GM15510 (cell line): Measurements from ENCODE around the gene FCER1A.

Experiments used
- POLR2A ChIP-seq: IDR thresholded peaks from 3 replicates; pipeline ENCODE4 v1.6.1; 2011; ENCODE audit warnings: borderline replicate concordance; ENCODE audit not compliant: insufficient read length; ENCODE audit errors: extremely low read depth

The FCER1A gene

GRCh38 chr1:159302095-159302494 lies at the start of gene FCER1A:
Gene FCER1A, plus strand, starts transcription at chr1:159302336. Its CDS starts 29 bp downstream, at chr1:159302365.
- TF ChIP-seq POLR2A = no peak

DNA sequence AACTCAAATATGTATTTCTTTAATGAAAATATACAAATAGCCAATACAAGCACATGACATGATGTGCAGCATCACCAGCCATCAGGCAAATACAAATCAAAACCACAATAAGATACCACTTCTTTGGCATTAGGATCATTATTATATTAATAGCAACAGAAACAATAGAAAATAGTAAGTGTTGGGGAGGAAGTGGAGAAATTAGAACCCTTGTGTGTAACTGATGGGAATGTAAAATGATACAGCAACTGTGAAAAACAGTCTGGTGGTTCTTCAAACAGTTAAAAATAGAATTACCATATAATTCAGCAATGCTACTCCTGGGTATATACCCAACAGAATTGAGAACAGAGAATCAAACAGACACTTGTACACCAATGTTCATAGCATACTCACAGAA lies 40.8 kb upstream of the FCER1A start:
- no peak for TF ChIP-seq POLR2A

GRCh38 chr1:159261721-159262494 lies 40.2 kb upstream of the FCER1A start:
- no peak for TF ChIP-seq POLR2A

DNA sequence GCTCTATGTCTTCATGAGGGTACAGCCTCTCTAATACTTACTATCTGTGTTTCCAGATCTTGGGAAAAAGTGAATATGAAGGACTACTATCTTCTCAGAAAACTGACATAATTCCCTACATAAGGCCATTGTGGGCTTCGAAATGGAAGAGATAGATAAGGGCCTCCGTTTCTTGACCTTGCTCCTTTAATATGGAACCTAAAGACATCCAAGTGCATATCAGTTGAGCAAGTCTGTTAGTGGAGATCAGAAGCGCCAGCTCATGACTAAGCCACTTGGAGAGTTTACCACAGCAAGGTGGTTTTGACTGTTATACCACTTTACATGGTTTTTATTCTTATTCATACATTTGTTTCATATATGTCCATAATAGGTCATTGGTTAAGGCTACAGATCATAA lies 35.3 kb upstream of the FCER1A start:
- no peak for TF ChIP-seq POLR2A

GRCh38 chr1:159274631-159275030 lies 27.5 kb upstream of the FCER1A start:
- TF ChIP-seq POLR2A = no peak

DNA sequence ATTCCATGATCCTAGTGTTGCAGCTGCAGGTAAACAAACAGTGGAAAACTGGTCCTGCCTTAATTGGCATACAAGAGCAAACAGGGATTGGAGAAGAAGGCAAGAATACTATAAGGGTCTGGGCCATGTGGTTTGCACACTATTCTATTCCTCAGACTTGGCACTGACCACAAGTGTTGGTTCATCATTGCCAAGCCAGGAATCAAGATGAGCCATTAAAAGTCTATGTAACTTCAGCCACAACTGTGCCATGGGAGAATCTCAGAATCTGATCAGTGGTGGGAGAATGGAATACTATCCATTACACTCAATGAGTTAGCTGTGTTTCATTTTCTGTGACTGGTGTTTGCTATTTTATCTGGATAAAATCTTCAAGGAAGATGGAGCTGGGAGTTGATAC lies 26.2 kb upstream of the FCER1A start:
- TF ChIP-seq POLR2A = no peak

- TF ChIP-seq POLR2A = no peak
These were observed 22.4 kb upstream of the FCER1A start for GRCh38 chr1:159279773-159280172.

DNA sequence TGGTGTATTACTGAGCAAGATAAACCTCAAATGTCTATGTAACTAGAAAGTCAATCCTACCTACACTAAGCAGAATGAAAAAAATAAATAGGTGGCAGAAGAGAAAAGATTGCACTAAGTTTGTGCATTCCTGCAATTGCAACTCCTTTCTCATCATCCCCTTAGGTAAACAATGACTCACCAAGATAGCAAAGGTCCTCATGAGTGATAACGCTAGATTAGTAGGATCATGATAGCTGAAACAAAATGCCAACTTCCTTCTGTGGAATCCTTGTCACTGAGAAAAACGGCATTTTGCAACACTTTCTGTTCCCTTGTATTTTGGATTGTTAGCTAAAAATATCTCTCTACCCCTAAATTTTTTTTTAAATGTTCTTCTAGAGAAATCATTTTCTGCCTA lies 20.0 kb upstream of the FCER1A start:
- no peak for TF ChIP-seq POLR2A

GRCh38 chr1:159289060-159289459 lies 13.1 kb upstream of the FCER1A start:
- no peak for TF ChIP-seq POLR2A

DNA sequence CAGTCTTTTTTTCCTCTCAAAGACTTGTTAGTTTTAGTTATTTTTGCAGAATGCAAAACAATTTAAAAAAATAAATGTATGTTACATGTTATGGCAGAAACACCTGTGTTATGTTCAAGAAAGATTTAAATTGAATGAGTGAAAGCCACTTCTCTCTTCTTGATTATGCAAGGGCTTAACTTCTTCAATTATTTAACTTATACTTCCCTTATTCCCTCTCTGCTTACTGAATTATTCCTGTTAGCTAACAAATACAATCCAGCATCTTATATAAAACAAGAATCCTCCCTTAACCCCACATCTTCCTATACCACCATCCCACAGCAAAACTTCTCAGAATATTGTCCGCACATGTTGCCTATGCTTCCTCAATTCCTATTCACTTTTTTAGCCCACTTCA lies 10.7 kb upstream of the FCER1A start:
- TF ChIP-seq POLR2A = no peak

- TF ChIP-seq POLR2A = no peak
These were observed 5.3 kb upstream of the FCER1A start for GRCh38 chr1:159296706-159297375.

DNA sequence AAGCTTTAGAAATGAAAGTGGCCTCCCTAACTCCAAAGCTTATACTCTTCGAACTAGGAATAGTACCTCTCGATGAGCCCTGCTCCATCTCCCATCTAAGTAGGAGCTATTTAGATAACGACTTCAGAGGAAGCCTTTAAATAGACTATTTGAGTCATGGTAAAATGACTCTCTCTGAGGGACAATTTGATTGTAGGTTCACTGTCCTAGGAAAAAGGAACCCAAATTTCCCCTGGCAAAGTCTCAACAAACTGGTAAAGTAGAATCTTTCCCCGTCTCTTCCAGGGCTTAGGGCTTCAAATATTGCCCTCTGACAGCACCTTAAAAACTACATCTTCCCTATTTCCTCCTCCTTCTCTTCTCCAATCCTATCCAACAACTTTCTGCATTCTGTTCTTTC lies 2.0 kb upstream of the FCER1A start:
- TF ChIP-seq POLR2A = no peak

GRCh38 chr1:159307346-159308020 lies 5.3 kb downstream of the FCER1A start:
- no peak for TF ChIP-seq POLR2A

DNA sequence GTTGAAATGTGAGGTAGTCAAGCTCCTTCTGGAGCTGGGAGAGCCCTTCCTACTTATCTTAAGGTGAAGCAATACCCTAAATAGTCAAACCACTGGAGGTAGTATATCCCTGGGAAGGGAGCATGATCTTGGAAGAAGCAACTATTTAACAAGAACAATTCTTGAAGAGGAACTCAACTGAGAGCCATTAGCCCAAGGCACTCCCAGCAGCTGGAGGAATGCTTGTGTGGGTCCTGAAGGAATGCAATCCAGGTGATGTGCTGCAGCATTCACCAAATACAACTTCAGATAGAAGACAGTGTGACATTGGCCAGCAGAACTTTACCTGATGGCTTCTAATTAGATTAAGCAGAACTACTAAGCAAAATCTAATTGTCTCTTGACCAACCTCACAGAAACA lies 9.5 kb downstream of the FCER1A start:
- no peak for TF ChIP-seq POLR2A

DNA sequence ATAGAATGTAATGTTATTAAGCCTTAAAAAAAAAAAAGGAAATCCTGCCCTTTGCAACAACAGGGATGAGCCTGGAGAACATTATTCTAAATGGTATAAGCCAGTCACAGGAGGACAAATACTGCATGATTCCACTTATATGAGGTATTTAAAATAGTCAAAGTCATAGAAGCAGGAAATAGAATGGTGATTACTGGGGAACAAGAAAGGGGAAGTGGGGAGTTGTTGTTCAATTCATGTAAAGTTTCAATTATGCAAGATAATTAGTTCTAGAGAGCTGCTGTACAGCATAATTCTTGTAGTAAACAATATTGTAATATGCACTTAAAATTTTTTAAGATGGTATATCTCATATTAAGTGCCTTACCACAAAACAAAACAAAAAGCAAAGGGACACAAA lies 13.2 kb downstream of the FCER1A start:
- TF ChIP-seq POLR2A = no peak

- TF ChIP-seq POLR2A = no peak
These were observed 16.8 kb downstream of the FCER1A start for GRCh38 chr1:159318784-159319551.

- no peak for TF ChIP-seq POLR2A
These were observed 32.7 kb downstream of the FCER1A start for GRCh38 chr1:159334797-159335196.
